Stomach (tissue), 4 donors: Measurements from ENCODE around the gene GOLGA2.

ENCODE experiments used
- POLR2A ChIP-seq, 4 donors: fragments of 450-650 bp; IDR thresholded peaks; one replicate each; pipeline ENCODE4 v1.6.1; 2016; ENCODE audit warnings: antibody characterized with exemption in 4 of 4, control low read depth in 2 of 4, mild to moderate bottlenecking in 1 of 4, moderate library complexity in 1 of 4
- POLR2AphosphoS5 ChIP-seq, 3 donors: sonication (generic); formaldehyde crosslinking; IDR thresholded peaks; one replicate each; pipeline ENCODE4 v1.6.1; 2016; ENCODE audit warnings: antibody characterized with exemption in 3 of 3
- TF ChIP-seq, protein P1 (sequence below), 7 experiments: fragments of 450-650 bp in 4 of 7; fragments of 200-600 bp in 3 of 7; sonication (generic) in 3 of 7; IDR thresholded peaks; one replicate each; pipeline ENCODE4 v1.5.1; 2016 to 2019; ENCODE audit warnings: antibody characterized with exemption in 7 of 7, control low read depth in 2 of 7, mild to moderate bottlenecking in 1 of 7

DNA sequence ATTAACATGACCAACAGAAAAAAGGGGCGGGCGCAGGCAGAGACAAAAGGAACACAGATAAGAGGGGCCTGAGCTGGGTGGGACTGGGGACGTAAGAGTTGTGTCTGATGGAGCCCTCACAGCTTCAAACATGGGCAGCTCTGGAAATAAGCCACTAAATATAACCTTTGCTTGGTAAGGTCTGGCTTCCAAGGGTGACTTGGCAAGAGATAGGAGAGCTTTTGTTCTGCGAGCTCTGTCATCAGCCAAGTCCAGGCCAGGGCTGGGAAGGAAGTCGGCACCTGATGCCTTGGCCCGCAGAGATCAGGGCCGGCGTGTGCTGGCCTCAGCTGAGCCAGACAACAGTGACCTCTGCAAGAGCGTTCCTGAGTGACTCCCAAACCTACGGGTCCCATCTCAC, 34.7 kb upstream of the GOLGA2 start:
- TF ChIP-seq POLR2A (IDR thresholded peaks at IDR 0.05) (no peak), POLR2AphosphoS5 (IDR thresholded peaks at IDR 0.05) (peak in 1 of 3 donors; percentile 17)
- TF ChIP-seq, protein P1, sequence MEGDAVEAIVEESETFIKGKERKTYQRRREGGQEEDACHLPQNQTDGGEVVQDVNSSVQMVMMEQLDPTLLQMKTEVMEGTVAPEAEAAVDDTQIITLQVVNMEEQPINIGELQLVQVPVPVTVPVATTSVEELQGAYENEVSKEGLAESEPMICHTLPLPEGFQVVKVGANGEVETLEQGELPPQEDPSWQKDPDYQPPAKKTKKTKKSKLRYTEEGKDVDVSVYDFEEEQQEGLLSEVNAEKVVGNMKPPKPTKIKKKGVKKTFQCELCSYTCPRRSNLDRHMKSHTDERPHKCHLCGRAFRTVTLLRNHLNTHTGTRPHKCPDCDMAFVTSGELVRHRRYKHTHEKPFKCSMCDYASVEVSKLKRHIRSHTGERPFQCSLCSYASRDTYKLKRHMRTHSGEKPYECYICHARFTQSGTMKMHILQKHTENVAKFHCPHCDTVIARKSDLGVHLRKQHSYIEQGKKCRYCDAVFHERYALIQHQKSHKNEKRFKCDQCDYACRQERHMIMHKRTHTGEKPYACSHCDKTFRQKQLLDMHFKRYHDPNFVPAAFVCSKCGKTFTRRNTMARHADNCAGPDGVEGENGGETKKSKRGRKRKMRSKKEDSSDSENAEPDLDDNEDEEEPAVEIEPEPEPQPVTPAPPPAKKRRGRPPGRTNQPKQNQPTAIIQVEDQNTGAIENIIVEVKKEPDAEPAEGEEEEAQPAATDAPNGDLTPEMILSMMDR (IDR thresholded peaks at IDR 0.05): no peak
